Measurements from ENCODE around the gene DCTN3.

Gene DCTN3

DNA sequence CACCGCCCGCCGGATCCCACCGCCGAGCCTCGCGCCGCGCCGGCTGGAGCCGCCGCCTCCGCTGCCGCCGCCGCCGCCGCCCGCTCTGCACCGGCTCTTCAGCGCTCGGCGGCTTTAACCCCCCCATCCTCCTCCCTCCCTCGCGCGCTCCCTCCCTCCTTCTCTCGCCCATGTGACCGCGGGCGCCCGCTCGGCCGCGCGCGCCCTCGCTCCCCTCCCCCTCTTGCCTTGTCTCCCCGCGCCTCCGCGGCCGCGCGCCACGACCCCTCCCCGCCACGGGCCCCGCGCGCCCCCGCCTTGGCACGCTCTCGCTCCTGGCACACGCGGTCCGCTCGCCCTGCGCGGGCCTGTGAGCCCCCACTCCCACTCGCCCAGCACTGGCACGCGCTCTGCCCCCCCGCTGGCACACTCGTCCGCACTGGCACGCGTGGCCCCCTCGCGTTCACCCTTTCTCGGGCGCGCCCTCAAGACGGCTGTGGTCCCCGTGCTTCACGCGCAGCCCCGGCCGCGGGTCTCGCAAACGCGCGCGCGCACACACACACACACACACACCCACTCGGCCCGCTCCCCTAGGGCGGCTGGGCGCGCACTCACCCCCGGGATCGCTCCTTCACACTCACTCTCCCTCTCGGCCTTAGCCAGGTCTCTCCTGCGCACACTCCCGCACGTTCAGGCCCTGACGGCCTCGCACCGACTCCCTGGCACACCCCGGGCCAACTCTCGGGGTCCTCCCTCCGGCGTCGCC is 30.5 kb downstream of the DCTN3 start, which contains the start of gene CNTFR:
TSS of gene CNTFR (minus strand) at position 89 of the 745 bp plus-strand sequence. CDS start 20,743 bp downstream, outside the sequence.
- no CpG with 5 or more reads among the region's 104 CpGs for WGBS (ENCODE audit: extremely low coverage, insufficient coverage, insufficient read length)

DNA sequence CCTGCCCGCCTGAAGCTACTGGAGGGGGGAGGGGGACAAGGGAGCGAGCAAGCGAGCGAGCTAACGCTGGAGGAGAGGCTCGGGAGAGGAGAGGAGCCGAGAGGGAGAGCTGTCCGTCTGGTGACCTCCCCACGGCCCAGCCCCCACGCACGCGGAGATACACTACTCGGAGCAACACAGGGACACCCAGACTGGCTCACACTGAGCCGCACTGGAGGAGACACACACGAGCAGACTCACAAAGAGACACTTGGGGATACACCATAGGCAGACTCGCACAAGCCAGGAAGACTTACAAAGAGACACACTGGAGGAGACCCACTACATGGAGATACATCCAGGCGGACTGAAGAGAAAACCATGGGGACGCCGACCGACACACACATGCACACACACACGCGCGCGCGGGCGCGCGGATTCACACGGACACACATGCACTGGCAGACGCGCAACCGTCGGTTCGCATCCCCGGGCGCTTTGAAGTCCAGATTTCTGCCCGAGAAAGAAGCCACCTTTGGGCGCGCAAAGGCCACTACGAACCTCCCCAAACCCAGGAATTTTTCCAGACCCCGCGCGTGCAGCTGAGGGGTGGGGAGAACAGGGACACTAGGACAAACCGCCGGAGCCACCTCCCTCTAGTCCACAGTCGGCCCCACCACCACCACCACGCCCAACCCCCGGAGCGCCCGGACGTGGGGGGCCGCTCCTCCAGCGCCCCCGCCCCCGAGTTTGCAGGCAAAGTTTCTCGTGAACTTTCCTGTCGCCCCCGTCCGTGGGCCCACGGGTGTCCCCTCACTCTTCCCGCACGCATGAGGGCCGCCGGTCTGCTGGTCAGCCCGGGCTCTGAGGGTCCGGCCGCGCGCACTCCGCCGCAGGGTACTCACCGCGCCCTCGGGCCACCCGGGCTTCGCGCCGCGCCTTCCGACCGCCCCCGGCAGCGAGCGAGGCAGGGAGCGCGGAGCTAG is 31.3 kb downstream of the DCTN3 start:
- no CpG with 5 or more reads among the region's 86 CpGs for WGBS (ENCODE audit: extremely low coverage, insufficient coverage, insufficient read length)
- no peak overlapping the region for H2AK5ac ChIP-seq (ENCODE audit: low read length)

More for the DNA sequence above, 30.5 kb downstream of the DCTN3 start, which contains the start of gene CNTFR:
- Histone ChIP-seq H3K9me3 (ENCODE audit: insufficient read depth, low read depth, low read length) (peaks cover 9% of the 10 kb centered on the region), H3K4ac (ENCODE audit: low read depth, low read length) (no peak within 1 kb of the TSS), H3K4me3 (ENCODE audit: low read depth, low read length) (peak within 1 kb of the TSS; percentile 60), H3K79me1 (ENCODE audit: low read length) (no peaks in the 10 kb centered on the region), H3K4me1 (ENCODE audit: control insufficient read depth in 1 of 2, insufficient read depth in 2 of 2, low read length in 2 of 2) (peaks cover 12 to 14% of the 10 kb centered on the region in 2 experiments), H2BK5ac (ENCODE audit: low read depth, low read length, poor library complexity) (no peak within 1 kb of the TSS), H3K9ac (ENCODE audit: low read length) (no peak within 1 kb of the TSS), H4K12ac (ENCODE audit: low read depth, low read length) (no peak within 1 kb of the TSS), H3K14ac (ENCODE audit: low read length) (no peak within 1 kb of the TSS), H3K36me3 (ENCODE audit: control insufficient read depth in 1 of 2, insufficient read depth in 2 of 2, low read length in 2 of 2) (no peaks in the 10 kb centered on the region), H3K4me2 (ENCODE audit: low read length) (peak within 1 kb of the TSS; percentile 66), H2BK12ac (ENCODE audit: low read length) (no peak within 1 kb of the TSS), H3K23ac (ENCODE audit: low read length) (no peak within 1 kb of the TSS), H3K79me2 (ENCODE audit: control insufficient read depth, insufficient read depth, low read length, poor library complexity) (no peaks in the 10 kb centered on the region), H2AK5ac (ENCODE audit: low read length) (no peak within 1 kb of the TSS), H3K27ac (ENCODE audit: low read depth, low read length) (no peak within 1 kb of the TSS), H3K18ac (ENCODE audit: low read length) (no peak within 1 kb of the TSS), H4K91ac (ENCODE audit: low read depth, low read length) (no peak within 1 kb of the TSS), H3K27me3 (ENCODE audit: insufficient read depth, low read length) (peaks cover 82% of the 10 kb centered on the region), H2BK120ac (ENCODE audit: insufficient read depth, low read length, poor library complexity) (no peak within 1 kb of the TSS), H4K8ac (ENCODE audit: low read depth, low read length) (no peak within 1 kb of the TSS), H2AFZ (ENCODE audit: insufficient read depth, low read length, poor library complexity) (no peak within 1 kb of the TSS)
- no peak for DNase-seq

DNA sequence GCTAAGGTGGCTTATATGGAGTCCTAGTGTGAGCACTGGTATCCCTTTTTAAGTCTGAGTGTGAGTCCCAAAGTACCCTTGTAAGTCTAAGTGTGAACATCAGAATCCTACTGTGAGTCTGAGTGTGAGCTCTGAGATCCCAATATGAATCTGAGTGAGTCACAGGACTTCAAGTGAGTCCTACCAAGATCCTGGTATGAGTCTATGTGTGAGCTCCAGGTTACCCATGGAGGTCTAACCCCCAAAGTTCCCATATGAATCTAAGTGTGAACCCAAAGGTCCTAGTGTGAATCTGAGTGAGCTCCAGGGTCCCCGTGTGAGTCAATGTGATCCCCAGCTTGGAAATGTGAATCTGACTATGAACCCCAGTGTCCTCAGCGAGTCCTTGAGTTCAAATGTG is 33.0 kb downstream of the DCTN3 start:
- H4K12ac ChIP-seq (ENCODE audit: low read depth, low read length) = no peak overlapping the region
- H4K91ac ChIP-seq (ENCODE audit: low read depth, low read length) = no peak overlapping the region
- H3K27me3 ChIP-seq (ENCODE audit: insufficient read depth, low read length) = peaks cover 74% of the 10 kb centered on the region
- H3K4me3 ChIP-seq (ENCODE audit: low read depth, low read length) = no peak overlapping the region
- H3K18ac ChIP-seq (ENCODE audit: low read length) = no peak overlapping the region
- DNase-seq = no peak
- no peaks in the 10 kb centered on the region for H3K79me2 ChIP-seq (ENCODE audit: control insufficient read depth, insufficient read depth, low read length, poor library complexity)
- no peaks in the 10 kb centered on the region for H3K36me3 ChIP-seq (ENCODE audit: control insufficient read depth in 1 of 2, insufficient read depth in 2 of 2, low read length in 2 of 2)
- no peak overlapping the region for H3K27ac ChIP-seq (ENCODE audit: low read depth, low read length)
- H3K4ac ChIP-seq (ENCODE audit: low read depth, low read length) = no peak overlapping the region
- no peak overlapping the region for H4K8ac ChIP-seq (ENCODE audit: low read depth, low read length)
- H3K4me2 ChIP-seq (ENCODE audit: low read length) = no peak overlapping the region
- H3K14ac ChIP-seq (ENCODE audit: low read length) = no peak overlapping the region
- no CpG with 5 or more reads among the region's 2 CpGs for WGBS (ENCODE audit: extremely low coverage, insufficient coverage, insufficient read length)
- peaks cover 12 to 14% of the 10 kb centered on the region in 2 experiments for H3K4me1 ChIP-seq (ENCODE audit: control insufficient read depth in 1 of 2, insufficient read depth in 2 of 2, low read length in 2 of 2)
- no peak overlapping the region for H3K9ac ChIP-seq (ENCODE audit: low read length)
- no peak overlapping the region for H2BK12ac ChIP-seq (ENCODE audit: low read length)
- H2AFZ ChIP-seq (ENCODE audit: insufficient read depth, low read length, poor library complexity) = no peak overlapping the region
- H3K9me3 ChIP-seq (ENCODE audit: insufficient read depth, low read depth, low read length) = peaks cover 10% of the 10 kb centered on the region
- H3K79me1 ChIP-seq (ENCODE audit: low read length) = no peaks in the 10 kb centered on the region
- H3K23ac ChIP-seq (ENCODE audit: low read length) = no peak overlapping the region
- H2BK5ac ChIP-seq (ENCODE audit: low read depth, low read length, poor library complexity) = no peak overlapping the region
- H2BK120ac ChIP-seq (ENCODE audit: insufficient read depth, low read length, poor library complexity) = no peak overlapping the region
- H2AK5ac ChIP-seq (ENCODE audit: low read length) = no peak overlapping the region

More for the DNA sequence above, 31.3 kb downstream of the DCTN3 start:
- no peaks in the 10 kb centered on the region for H3K79me1 ChIP-seq (ENCODE audit: low read length)
- H4K91ac ChIP-seq (ENCODE audit: low read depth, low read length) = no peak overlapping the region
- no peak overlapping the region for H3K9ac ChIP-seq (ENCODE audit: low read length)
- H2BK120ac ChIP-seq (ENCODE audit: insufficient read depth, low read length, poor library complexity) = no peak overlapping the region
- no peak overlapping the region for H3K27ac ChIP-seq (ENCODE audit: low read depth, low read length)
- no peak overlapping the region for H3K23ac ChIP-seq (ENCODE audit: low read length)
- H3K4me2 ChIP-seq (ENCODE audit: low read length) = peak overlapping the region; percentile 66
- H3K4ac ChIP-seq (ENCODE audit: low read depth, low read length) = no peak overlapping the region
- no peak overlapping the region for H2BK12ac ChIP-seq (ENCODE audit: low read length)
- no peak overlapping the region for H2BK5ac ChIP-seq (ENCODE audit: low read depth, low read length, poor library complexity)
- no peak overlapping the region for H4K12ac ChIP-seq (ENCODE audit: low read depth, low read length)
- no peaks in the 10 kb centered on the region for H3K36me3 ChIP-seq (ENCODE audit: control insufficient read depth in 1 of 2, insufficient read depth in 2 of 2, low read length in 2 of 2)
- DNase-seq = no peak
- H3K4me1 ChIP-seq (ENCODE audit: control insufficient read depth in 1 of 2, insufficient read depth in 2 of 2, low read length in 2 of 2) = peaks cover 12 to 14% of the 10 kb centered on the region in 2 experiments
- no peak overlapping the region for H3K18ac ChIP-seq (ENCODE audit: low read length)
- no peak overlapping the region for H3K14ac ChIP-seq (ENCODE audit: low read length)
- H3K4me3 ChIP-seq (ENCODE audit: low read depth, low read length) = peak overlapping the region; percentile 60
- no peak overlapping the region for H4K8ac ChIP-seq (ENCODE audit: low read depth, low read length)
- peaks cover 85% of the 10 kb centered on the region for H3K27me3 ChIP-seq (ENCODE audit: insufficient read depth, low read length)
- no peak overlapping the region for H2AFZ ChIP-seq (ENCODE audit: insufficient read depth, low read length, poor library complexity)
- H3K79me2 ChIP-seq (ENCODE audit: control insufficient read depth, insufficient read depth, low read length, poor library complexity) = no peaks in the 10 kb centered on the region
- peaks cover 10% of the 10 kb centered on the region for H3K9me3 ChIP-seq (ENCODE audit: insufficient read depth, low read depth, low read length)

DNA sequence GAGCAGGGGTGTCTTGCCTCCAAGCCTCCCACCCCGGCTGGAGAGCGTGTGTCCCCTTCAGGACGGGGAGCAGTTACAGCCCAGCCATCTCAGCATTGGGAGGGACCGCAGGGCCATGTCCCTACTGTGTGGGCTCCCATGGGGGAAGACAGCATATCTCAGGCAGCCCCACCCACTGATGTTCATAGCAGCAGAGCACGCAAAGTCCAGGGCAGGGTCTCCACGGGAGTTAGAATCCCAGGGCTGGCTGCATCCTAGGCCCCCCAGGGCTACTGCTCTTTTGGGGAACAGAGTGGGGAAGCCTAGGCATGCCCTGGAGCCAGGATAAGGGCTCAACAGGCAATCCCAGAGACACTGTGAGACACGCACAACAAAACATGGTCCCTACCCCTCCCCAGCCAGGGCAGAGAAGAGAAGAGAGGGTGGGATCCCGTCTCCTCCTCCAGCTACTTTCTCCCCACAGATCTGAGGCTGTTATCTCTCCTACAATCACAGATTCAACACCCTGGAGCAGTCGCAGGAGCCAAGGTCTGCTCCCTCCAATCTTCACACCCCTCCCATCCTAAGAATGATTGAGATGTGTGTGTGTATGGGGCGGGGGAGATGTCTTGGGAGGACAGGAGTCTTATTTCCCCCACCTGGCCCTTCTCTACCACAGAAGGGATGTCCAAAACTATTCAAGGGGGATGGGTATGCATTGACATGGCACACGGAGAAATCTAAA is 34.2 kb downstream of the DCTN3 start:
- Histone ChIP-seq H3K9me3 (ENCODE audit: insufficient read depth, low read depth, low read length) (peaks cover 10% of the 10 kb centered on the region), H3K23ac (ENCODE audit: low read length) (no peak overlapping the region), H2BK5ac (ENCODE audit: low read depth, low read length, poor library complexity) (no peak overlapping the region), H3K27ac (ENCODE audit: low read depth, low read length) (no peak overlapping the region), H4K12ac (ENCODE audit: low read depth, low read length) (no peak overlapping the region), H2BK120ac (ENCODE audit: insufficient read depth, low read length, poor library complexity) (no peak overlapping the region), H3K4ac (ENCODE audit: low read depth, low read length) (no peak overlapping the region), H3K27me3 (ENCODE audit: insufficient read depth, low read length) (peaks cover 65% of the 10 kb centered on the region), H3K4me1 (ENCODE audit: control insufficient read depth in 1 of 2, insufficient read depth in 2 of 2, low read length in 2 of 2) (peaks cover 9 to 14% of the 10 kb centered on the region in 2 experiments), H2BK12ac (ENCODE audit: low read length) (no peak overlapping the region), H3K14ac (ENCODE audit: low read length) (no peak overlapping the region), H3K79me1 (ENCODE audit: low read length) (no peaks in the 10 kb centered on the region), H4K91ac (ENCODE audit: low read depth, low read length) (no peak overlapping the region), H3K18ac (ENCODE audit: low read length) (no peak overlapping the region), H4K8ac (ENCODE audit: low read depth, low read length) (no peak overlapping the region), H2AFZ (ENCODE audit: insufficient read depth, low read length, poor library complexity) (no peak overlapping the region), H3K79me2 (ENCODE audit: control insufficient read depth, insufficient read depth, low read length, poor library complexity) (no peaks in the 10 kb centered on the region), H3K4me3 (ENCODE audit: low read depth, low read length) (no peak overlapping the region), H3K9ac (ENCODE audit: low read length) (no peak overlapping the region), H3K4me2 (ENCODE audit: low read length) (no peak overlapping the region), H3K36me3 (ENCODE audit: control insufficient read depth in 1 of 2, insufficient read depth in 2 of 2, low read length in 2 of 2) (no peaks in the 10 kb centered on the region), H2AK5ac (ENCODE audit: low read length) (no peak overlapping the region)
- no CpG with 5 or more reads among the region's 11 CpGs for WGBS (ENCODE audit: extremely low coverage, insufficient coverage, insufficient read length)
- DNase-seq = no peak
